Measurements from ENCODE around the gene CCDC78. TPM values are rescaled to one million over a fixed set of nuclear protein-coding genes. Genes with fewer than 3 reads are reported as not detected.
"Not testable (repeated sequence)": the region's sequence is repeated elsewhere in the genome, so short reads cannot be mapped to it uniquely, and the experiment has no call there.

Gene CCDC78
- total RNA-seq, 2 experiments from 2014 or later = 4.6 to 5.7 TPM

DNA sequence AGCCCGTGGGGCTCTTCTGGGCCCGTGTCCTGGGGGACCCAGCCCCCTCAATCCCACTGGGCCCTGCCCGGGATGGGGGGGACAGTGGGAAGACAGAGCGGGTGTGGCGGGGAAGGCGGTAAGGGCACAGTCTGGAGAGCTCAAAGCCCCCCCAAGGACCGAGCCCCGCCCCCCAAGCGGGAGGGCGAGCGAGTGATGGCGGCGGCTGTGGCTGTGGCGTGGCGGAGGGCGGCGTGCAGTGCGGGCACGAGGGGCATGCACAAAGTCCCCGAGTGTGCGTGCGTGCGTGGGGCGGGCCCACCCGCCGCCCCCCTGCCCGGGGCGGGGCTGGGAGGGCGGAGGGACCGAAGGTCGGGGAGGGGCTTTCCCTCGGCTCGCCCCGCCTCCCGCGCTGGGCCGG, 32.5 kb downstream of the CCDC78 start:
- Mint-ChIP-seq H3K4me1 (ENCODE audit: low read depth) (peaks cover 28% of the 10 kb centered on the region), H3K27me3 (peaks cover 4% of the 10 kb centered on the region), H3K36me3 (ENCODE audit: low read depth) (no peaks in the 10 kb centered on the region), H3K27ac (no peak overlapping the region), H3K4me3 (peak overlapping the region; percentile 24), H3K9me3 (no peaks in the 10 kb centered on the region)
- ATAC-seq (no peak), DNase-seq (no peak)
- intact Hi-C loops (cut with micrococcal nuclease) = no loop called here
- POLR2A ChIA-PET = interaction anchor here (0.8 to 1.5 kb wide), 3 partner anchors 9 to 32 kb away, joined by 3 to 5 read pairs (median 4); partner anchors contain the start of genes CCDC78 and JMJD8
- CTCF ChIA-PET = no interaction called here
- TF ChIP-seq, protein P1, sequence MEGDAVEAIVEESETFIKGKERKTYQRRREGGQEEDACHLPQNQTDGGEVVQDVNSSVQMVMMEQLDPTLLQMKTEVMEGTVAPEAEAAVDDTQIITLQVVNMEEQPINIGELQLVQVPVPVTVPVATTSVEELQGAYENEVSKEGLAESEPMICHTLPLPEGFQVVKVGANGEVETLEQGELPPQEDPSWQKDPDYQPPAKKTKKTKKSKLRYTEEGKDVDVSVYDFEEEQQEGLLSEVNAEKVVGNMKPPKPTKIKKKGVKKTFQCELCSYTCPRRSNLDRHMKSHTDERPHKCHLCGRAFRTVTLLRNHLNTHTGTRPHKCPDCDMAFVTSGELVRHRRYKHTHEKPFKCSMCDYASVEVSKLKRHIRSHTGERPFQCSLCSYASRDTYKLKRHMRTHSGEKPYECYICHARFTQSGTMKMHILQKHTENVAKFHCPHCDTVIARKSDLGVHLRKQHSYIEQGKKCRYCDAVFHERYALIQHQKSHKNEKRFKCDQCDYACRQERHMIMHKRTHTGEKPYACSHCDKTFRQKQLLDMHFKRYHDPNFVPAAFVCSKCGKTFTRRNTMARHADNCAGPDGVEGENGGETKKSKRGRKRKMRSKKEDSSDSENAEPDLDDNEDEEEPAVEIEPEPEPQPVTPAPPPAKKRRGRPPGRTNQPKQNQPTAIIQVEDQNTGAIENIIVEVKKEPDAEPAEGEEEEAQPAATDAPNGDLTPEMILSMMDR (IDR thresholded peaks at IDR 0.05) = no peak

- intact Hi-C loops (cut with micrococcal nuclease) = no loop called here
- ChIA-PET CTCF (interaction anchor here (1.0 kb wide), 1 partner anchor 19 kb away, joined by 3 read pairs; no protein-coding TSS in a partner anchor), POLR2A (interaction anchor here (0.8 to 1.5 kb wide), 3 partner anchors 9 to 33 kb away, joined by 3 to 5 read pairs (median 4); partner anchors contain the start of genes CCDC78 and JMJD8)
- H3K27me3 Mint-ChIP-seq = peaks cover 4% of the 10 kb centered on the region
- H3K4me3 Mint-ChIP-seq = peak overlapping the region; percentile 24
- TF ChIP-seq, protein P1 (IDR thresholded peaks at IDR 0.05) = no peak
- H3K27ac Mint-ChIP-seq = no peak overlapping the region
- no peaks in the 10 kb centered on the region for H3K36me3 Mint-ChIP-seq (ENCODE audit: low read depth)
- no peak for ATAC-seq
- H3K9me3 Mint-ChIP-seq = no peaks in the 10 kb centered on the region
- DNase-seq = no peak
- peaks cover 31% of the 10 kb centered on the region for H3K4me1 Mint-ChIP-seq (ENCODE audit: low read depth)
Measured at GRCh38 chr16:693364-693763, 32.9 kb downstream of the CCDC78 start.

DNA sequence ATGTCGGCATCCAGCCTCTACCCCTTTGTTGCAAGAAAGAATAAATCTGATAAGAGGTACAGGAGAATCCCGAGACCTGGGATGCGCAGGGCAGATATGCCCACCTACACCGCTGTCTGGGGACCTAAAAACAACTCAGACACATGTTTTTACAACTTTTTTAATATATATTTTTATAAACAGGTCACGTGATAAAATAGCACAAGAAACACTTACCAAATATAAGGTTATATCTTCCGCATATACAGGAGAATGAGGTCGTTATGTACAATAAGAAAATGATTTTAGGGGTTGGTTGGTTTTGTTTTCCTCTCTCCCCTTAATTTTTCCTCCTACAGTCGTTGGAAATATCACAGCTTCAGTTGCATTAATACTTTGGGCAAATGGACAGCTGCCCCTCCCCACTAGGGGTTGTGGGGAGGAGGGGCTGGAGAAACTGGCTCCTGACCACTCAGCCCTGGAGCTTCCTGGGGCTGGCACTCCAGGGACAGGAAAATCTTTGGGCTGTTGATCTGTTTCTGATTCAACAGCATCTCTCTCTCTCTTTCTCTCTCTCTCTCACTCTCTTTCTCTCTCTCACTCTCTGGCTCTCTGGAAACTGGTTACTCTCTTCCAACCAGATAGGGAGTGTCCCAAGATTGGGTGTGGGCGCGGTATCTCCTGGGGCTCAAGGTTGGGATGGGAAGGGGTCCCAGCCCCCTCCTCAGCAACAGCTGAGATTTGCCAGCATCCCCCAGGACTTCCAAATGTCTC, 33.7 kb downstream of the CCDC78 start:
- Mint-ChIP-seq H3K9me3 (no peaks in the 10 kb centered on the region), H3K27me3 (peaks cover 4% of the 10 kb centered on the region), H3K36me3 (ENCODE audit: low read depth) (no peaks in the 10 kb centered on the region), H3K4me1 (ENCODE audit: low read depth) (peaks cover 31% of the 10 kb centered on the region), H3K4me3 (no peak overlapping the region), H3K27ac (no peak overlapping the region)
- TF ChIP-seq, protein P1 (IDR thresholded peaks at IDR 0.05) = no peak
- ChIA-PET CTCF (interaction anchor here (1.0 kb wide), 1 partner anchor 20 kb away, joined by 3 read pairs; no protein-coding TSS in a partner anchor), POLR2A (interaction anchor here (0.8 to 1.5 kb wide), 4 partner anchors 8 to 33 kb away, joined by 3 to 5 read pairs (median 4); partner anchors contain the start of genes CCDC78 and JMJD8)
- no peak for ATAC-seq
- no peak for DNase-seq
- intact Hi-C loops (cut with micrococcal nuclease) = no loop called here

DNA sequence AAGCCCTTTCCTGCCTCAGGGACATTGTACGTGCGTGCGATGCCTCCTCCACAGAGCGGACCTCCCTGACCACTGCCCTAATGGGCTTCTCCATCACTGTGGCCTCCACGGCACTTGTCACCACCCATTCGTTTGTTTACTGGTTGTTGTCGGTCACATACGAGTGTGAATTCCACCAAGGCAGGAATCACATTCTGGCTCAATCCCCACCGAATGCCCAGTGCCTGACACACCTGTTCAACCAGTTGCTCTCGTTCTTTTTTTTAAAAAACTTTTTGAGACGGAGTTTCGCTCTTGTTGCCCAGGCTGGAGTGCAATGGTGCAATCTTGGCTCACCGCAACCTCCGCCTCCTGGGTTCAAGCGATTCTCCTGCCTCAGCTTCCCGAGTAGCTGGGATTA, 35.0 kb downstream of the CCDC78 start:
- H3K9me3 Mint-ChIP-seq; intact Hi-C loops (cut with micrococcal nuclease); H3K27me3 Mint-ChIP-seq; ATAC-seq; POLR2A ChIA-PET; CTCF ChIA-PET; DNase-seq; H3K36me3 Mint-ChIP-seq (ENCODE audit: low read depth): not testable (repeated sequence)
- H3K27ac Mint-ChIP-seq = peak overlapping the region; percentile 81
- H3K4me3 Mint-ChIP-seq = peak overlapping the region; percentile 86
- peaks cover 30% of the 10 kb centered on the region for H3K4me1 Mint-ChIP-seq (ENCODE audit: low read depth)

GRCh38 chr16:689175-689897, 36.9 kb downstream of the CCDC78 start:
- POLR2A ChIA-PET = interaction anchor here (0.9 to 3.3 kb wide), 9 partner anchors 8 to 98 kb away, joined by 3 to 16 read pairs (median 5); partner anchors contain the start of genes RHBDL1 and STUB1
- no peaks in the 10 kb centered on the region for H3K27me3 Mint-ChIP-seq
- TF ChIP-seq, protein P1 (IDR thresholded peaks at IDR 0.05) = no peak

More at GRCh38 chr16:689175-689897, 36.9 kb downstream of the CCDC78 start:
- peak overlapping the region; percentile 86 for H3K4me3 Mint-ChIP-seq
- peak overlapping the region; percentile 81 for H3K27ac Mint-ChIP-seq
- H3K9me3 Mint-ChIP-seq = no peaks in the 10 kb centered on the region
- CTCF ChIA-PET = interaction anchor here (1.0 to 1.2 kb wide), 4 partner anchors 21 to 96 kb away, joined by 3 read pairs; partner anchors contain the start of gene RHOT2
- ATAC-seq (no peak), DNase-seq (no peak)
- H3K4me1 Mint-ChIP-seq (ENCODE audit: low read depth) = peaks cover 35% of the 10 kb centered on the region
- peaks cover 6% of the 10 kb centered on the region for H3K36me3 Mint-ChIP-seq (ENCODE audit: low read depth)
- intact Hi-C loops (cut with micrococcal nuclease) = no loop called here

Data from activated CD8-positive, alpha-beta T cell treated with anti-CD3 and anti-CD28 coated beads for 36 hours (primary cell).